Heart right ventricle (tissue), 16 donors: ENCODE data around the gene FUT8. TPM values are rescaled to one million over a fixed set of nuclear protein-coding genes. Genes with fewer than 3 reads are reported as not detected.

ENCODE experiments used
- ATAC-seq, 8 donors: fragments of 200-7000 bp; cut with Tn5 transposase; one replicate each; pipeline ENCODE4 v1.9.1; 2020; ENCODE audit warnings: mild to moderate bottlenecking in 8 of 8, moderate library complexity in 8 of 8, moderate number of reproducible peaks in 1 of 8
- DNase-seq, 2 donors: peaks; one replicate each; pipeline ENCODE4 v3.0.0-alpha.2; 2020
- H3K27ac ChIP-seq, 10 donors: fragments of 200-600 bp; sonication (generic) in 2 of 10; one replicate each; pipeline versions ENCODE4 v1.5.0 to v1.8.0; 2020 to 2022; ENCODE audit warnings: mild to moderate bottlenecking in 3 of 10
- H3K27me3 ChIP-seq, 7 donors: fragments of 200-600 bp; one replicate each; pipeline ENCODE4 v1.8.0; 2021 to 2022; ENCODE audit warnings: mild to moderate bottlenecking in 2 of 7
- H3K36me3 ChIP-seq, 9 donors: fragments of 200-600 bp; sonication (generic) in 1 of 9; one replicate each; pipeline versions ENCODE4 v1.5.0 to v1.8.0; 2020 to 2022; ENCODE audit warnings: mild to moderate bottlenecking in 2 of 9
- H3K4me1 ChIP-seq, 9 donors: fragments of 200-600 bp; sonication (generic) in 1 of 9; one replicate each; pipeline versions ENCODE4 v1.5.0 to v1.8.0; 2020 to 2022; ENCODE audit warnings: mild to moderate bottlenecking in 4 of 9
- H3K4me3 ChIP-seq, 10 donors: fragments of 200-600 bp; sonication (generic) in 2 of 10; one replicate each; pipeline versions ENCODE4 v1.5.0 to v1.8.0; 2020 to 2022; ENCODE audit warnings: mild to moderate bottlenecking in 7 of 10, moderate library complexity in 2 of 10
- H3K9me3 ChIP-seq, 11 donors: fragments of 200-600 bp in 10 of 11; sonication (generic) in 2 of 11; one replicate each; pipeline versions ENCODE4 v1.5.0 to v1.8.0; 2013 to 2022; ENCODE audit warnings: mild to moderate bottlenecking in 2 of 11, control low read depth in 1 of 11, moderate library complexity in 1 of 11
- WGBS, 2 donors: extraction: QIAGEN DNeasy Blood & Tissue Kit; methylation state at CpG; one replicate each; pipeline ENCODE4 v1.1.7; 2013; ENCODE audit warnings: inconsistent platforms in 1 of 2; 5-methylcytosine and 5-hydroxymethylcytosine counted together
- intact Hi-C, 10 donors: fragments of 100-400 bp; cut with DNase I; formaldehyde crosslinking; loops; one replicate each; pipeline versions ENCODE4 v1.11.1 to v1.14.2; 2022
- polyA plus RNA-seq, 2 donors: library from polyadenylated mRNA; stranded (reverse); fragments of 200-250 nt; gene quantifications; one replicate each; pipeline ENCODE4 v1.2.3, GENCODE V29; 2013
- total RNA-seq, 10 donors: library from RNA; stranded (reverse); fragmentation: NEBNext Ultra II Directional in 3 of 10; extraction: Animal tissue kit (Norgen Biotek cat#: 25700) in 3 of 10; gene quantifications; one replicate each; pipeline versions ENCODE4 v1.2.1 to v1.2.4, GENCODE V29; 2021 to 2023
- TF ChIP-seq, protein P1 (sequence below), 9 donors: fragments of 200-600 bp; sonication (generic) in 2 of 9; IDR thresholded peaks; one replicate each; pipeline versions ENCODE4 v1.5.0 to v1.8.0; 2021 to 2022; ENCODE audit warnings: antibody characterized with exemption in 9 of 9, mild to moderate bottlenecking in 5 of 9, moderate library complexity in 1 of 9
- donor health status: Arrhythmogenic right ventricular cardiomyopathy.
- donor health status: ischemic (EF 13 %, LVEDD 7.1; RV severe dilation, severe dysfunction).
- donor health status: healthy with polysubstance abuse.
- donor health status: DM: no; HTN: yes; CAD: no.
- donor health status: DM: no; HTN: no; CAD: no.
- donor health status: ischemic (EF 25% LVEDD 6.9; RV normal size, moderate dysfunction).
- donor health status: ischemic (EF 25% LVEDD 5.7; RV mildly dilated, moderate dysfunction).
- donor health status: healthy.
- donor health status: DM: yes; HTN: yes; CAD: no.
- donor health status: Ischemic cardiomyopathy.
- donor health status: ischemic (EF 35%, LVEDD 5.7; RV mildly dilated, moderate dysfunction).
- donor health status: nonischemic (EF 11% LVEDD 7.7; RV severe dilation, severe dysfunction).
- donor health status: DM: yes; HTN: yes; CAD: no.
- donor health status: PGD.
- donor health status: ischemic (EF 29% LVEDD 5.4; RV normal size, mild dysfunction).
- donor health status: nonischemic (EF 23%, LVEDD 6.1; RV moderate dilation, normal function).

Gene FUT8
- total and polyA plus RNA-seq, 12 donors, result 2.9 to 16.1 (median 9.9) TPM

DNA sequence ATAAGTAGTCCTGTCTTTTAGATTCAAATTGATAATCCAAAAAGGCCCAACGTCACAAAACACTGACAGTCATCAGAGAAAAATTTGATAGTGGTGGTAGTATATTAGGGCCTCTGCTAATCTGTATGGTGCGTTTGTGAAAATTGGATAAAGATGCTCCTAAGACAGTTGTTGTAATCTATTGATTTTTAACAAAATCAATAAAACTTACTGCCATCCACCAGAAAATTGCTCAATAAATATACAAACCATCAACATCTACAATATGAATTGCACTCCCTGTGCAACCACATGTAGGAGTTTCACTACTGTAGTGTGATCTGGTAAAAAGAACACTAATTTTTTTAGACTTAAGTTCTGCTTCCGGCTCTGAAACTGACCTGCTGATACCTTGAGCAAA lies 336.8 kb downstream of the FUT8 start:
- H3K4me1 ChIP-seq, result no peaks in the 10 kb centered on the region
- 88 to 91% methylated on average over 3 of the region's 3 CpGs for WGBS, 2 donors
- no peak for DNase-seq
- intact Hi-C loops, result no loop called here
- TF ChIP-seq, protein P1, sequence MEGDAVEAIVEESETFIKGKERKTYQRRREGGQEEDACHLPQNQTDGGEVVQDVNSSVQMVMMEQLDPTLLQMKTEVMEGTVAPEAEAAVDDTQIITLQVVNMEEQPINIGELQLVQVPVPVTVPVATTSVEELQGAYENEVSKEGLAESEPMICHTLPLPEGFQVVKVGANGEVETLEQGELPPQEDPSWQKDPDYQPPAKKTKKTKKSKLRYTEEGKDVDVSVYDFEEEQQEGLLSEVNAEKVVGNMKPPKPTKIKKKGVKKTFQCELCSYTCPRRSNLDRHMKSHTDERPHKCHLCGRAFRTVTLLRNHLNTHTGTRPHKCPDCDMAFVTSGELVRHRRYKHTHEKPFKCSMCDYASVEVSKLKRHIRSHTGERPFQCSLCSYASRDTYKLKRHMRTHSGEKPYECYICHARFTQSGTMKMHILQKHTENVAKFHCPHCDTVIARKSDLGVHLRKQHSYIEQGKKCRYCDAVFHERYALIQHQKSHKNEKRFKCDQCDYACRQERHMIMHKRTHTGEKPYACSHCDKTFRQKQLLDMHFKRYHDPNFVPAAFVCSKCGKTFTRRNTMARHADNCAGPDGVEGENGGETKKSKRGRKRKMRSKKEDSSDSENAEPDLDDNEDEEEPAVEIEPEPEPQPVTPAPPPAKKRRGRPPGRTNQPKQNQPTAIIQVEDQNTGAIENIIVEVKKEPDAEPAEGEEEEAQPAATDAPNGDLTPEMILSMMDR (IDR thresholded peaks at IDR 0.05), result no peak
- H3K36me3 ChIP-seq, result no peaks in the 10 kb centered on the region
- no peaks in the 10 kb centered on the region for H3K27me3 ChIP-seq
- no peak for ATAC-seq
- H3K4me3 ChIP-seq, result no peak overlapping the region
- H3K9me3 ChIP-seq, result peaks cover 0 to 5% (median 0%) of the 10 kb centered on the region in 11 donors
- H3K27ac ChIP-seq, result no peak overlapping the region

DNA sequence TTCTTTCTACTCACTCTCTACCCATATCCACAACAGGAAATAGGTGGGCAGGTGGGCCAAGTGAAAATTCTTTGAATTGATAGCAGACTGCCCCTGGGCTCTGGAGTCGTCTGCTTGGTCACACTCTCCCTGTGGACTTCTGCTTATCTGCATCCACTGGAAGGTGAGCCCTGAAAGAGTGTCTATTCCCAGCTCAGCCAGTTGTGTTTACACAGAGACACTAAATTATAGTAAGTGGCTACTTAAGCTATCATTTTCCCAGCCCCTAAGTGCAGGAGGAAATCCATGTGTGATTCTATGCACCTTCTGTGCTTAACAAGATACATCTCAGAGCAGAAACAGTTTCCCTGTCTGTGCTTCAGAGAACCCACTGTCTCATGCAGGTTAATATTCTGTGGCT lies 338.4 kb downstream of the FUT8 start:
- Histone ChIP-seq H3K4me1 (no peaks in the 10 kb centered on the region), H3K27ac (no peak overlapping the region), H3K4me3 (no peak overlapping the region), H3K9me3 (peaks cover 0 to 5% (median 0%) of the 10 kb centered on the region in 11 donors), H3K27me3 (no peaks in the 10 kb centered on the region), H3K36me3 (no peaks in the 10 kb centered on the region)
- TF ChIP-seq, protein P1 (IDR thresholded peaks at IDR 0.05), result no peak
- no peak for ATAC-seq
- DNase-seq, result no peak
- intact Hi-C loops, result no loop called here
- WGBS, 2 donors, result 7 to 22% methylated on average over 1 of the region's 1 CpG

DNA sequence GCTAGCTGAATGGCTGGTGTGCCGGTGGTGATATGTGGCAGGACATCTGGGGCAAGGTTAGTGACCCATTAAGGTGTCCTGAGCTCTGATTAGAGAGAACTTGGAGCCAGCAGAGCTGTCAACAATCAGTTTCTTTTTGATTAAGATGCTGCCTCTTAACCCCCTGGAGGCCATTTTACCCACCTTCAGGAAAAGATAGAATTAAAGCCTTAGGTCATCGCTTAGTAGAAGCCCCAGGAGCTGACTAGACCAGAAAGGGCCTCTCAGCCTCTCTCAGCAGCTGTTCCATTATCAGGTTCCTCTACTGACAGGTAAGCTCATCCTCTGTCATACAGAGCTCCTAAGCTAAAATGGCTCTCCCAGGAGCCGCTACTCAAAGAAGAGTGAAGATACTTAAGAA lies 339.0 kb downstream of the FUT8 start:
- Histone ChIP-seq H3K36me3 (no peaks in the 10 kb centered on the region), H3K4me1 (no peaks in the 10 kb centered on the region), H3K27me3 (no peaks in the 10 kb centered on the region), H3K4me3 (no peak overlapping the region), H3K9me3 (peaks cover 0 to 5% (median 0%) of the 10 kb centered on the region in 11 donors), H3K27ac (no peak overlapping the region)
- DNase-seq (no peak), ATAC-seq (no peak)
- TF ChIP-seq, protein P1 (IDR thresholded peaks at IDR 0.05), result no peak
- WGBS, 2 donors, result 40 to 54% methylated on average over 3 of the region's 3 CpGs
- intact Hi-C loops, result no loop called here

DNA sequence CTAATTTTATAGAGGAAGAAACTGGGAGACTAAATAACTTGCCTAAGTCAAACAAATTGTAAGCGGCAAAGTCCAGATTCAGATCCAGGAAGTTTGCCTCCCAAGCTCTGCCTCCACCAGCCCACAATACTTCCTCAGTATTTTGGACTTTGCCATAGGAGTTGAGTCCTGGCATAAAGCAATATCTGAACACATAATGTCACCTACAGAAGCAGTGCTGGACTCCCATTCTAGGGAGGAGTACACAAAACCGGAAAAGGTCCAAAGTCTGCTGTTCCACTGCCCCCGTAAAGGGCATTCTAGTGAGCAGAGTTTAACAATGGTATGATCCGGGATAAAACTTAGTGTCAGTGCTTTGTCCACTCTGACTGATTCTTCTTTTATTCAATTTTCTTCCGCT lies 340.5 kb downstream of the FUT8 start:
- H3K27ac ChIP-seq, result no peak overlapping the region
- DNase-seq (no peak), ATAC-seq (no peak)
- WGBS, 2 donors, result 94 to 95% methylated on average over 5 of the region's 5 CpGs
- H3K4me3 ChIP-seq, result no peak overlapping the region
- TF ChIP-seq, protein P1 (IDR thresholded peaks at IDR 0.05), result no peak
- H3K27me3 ChIP-seq, result no peaks in the 10 kb centered on the region
- no peaks in the 10 kb centered on the region for H3K9me3 ChIP-seq
- intact Hi-C loops, result no loop called here
- no peaks in the 10 kb centered on the region for H3K4me1 ChIP-seq
- no peaks in the 10 kb centered on the region for H3K36me3 ChIP-seq
